ENCODE data around the gene RUNX3. TPM values are rescaled to one million over a fixed set of nuclear protein-coding genes. Genes with fewer than 3 reads are reported as not detected.

RUNX3 gene
- total and polyA plus RNA-seq, 2 donors (not counting 3 experiments of a cell fraction or from before 2014, with no cell fraction given) = not detected

DNA sequence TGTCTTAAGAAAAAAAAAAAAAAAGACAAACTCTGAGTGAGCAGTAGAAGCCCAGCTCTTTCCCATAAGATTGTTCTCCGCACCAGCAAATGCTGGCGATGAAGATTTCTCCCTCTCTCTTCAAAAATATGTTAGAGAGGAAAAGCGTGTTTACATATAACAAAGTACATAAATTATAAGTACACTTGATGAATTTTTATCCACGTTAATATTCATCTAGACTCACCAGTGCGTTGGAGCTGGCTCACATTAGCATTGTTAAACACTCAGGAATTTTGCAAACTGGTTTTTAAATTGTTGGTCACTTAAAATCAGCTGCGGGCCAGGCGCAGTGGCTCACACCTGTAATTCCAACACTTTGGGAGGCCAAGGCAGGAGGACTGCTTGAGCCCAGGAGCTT, 56.0 kb downstream of the RUNX3 start:
- TF ChIP-seq JUN (IDR thresholded peaks at IDR 0.05; ENCODE audit: borderline replicate concordance, insufficient read depth, insufficient read length, low read depth) = no peak
- TF ChIP-seq EZH2 (IDR thresholded peaks at IDR 0.05; ENCODE audit: borderline replicate concordance, low read depth, low read length, severe bottlenecking) = no peak
- no peak for TF ChIP-seq GATA2 (IDR thresholded peaks at IDR 0.05; ENCODE audit: insufficient read depth, insufficient read length, low read depth, low read length)
- TF ChIP-seq, protein P1, sequence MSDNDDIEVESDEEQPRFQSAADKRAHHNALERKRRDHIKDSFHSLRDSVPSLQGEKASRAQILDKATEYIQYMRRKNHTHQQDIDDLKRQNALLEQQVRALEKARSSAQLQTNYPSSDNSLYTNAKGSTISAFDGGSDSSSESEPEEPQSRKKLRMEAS (IDR thresholded peaks at IDR 0.05; ENCODE audit: insufficient read depth, insufficient read length) = no peak
- no peak for TF ChIP-seq MYC (IDR thresholded peaks at IDR 0.05; ENCODE audit: low read depth, low read length)
- TF ChIP-seq POLR2A (IDR thresholded peaks at IDR 0.05; ENCODE audit: low read depth, low read length) = no peak
- no peak for TF ChIP-seq POLR2AphosphoS5 (IDR thresholded peaks at IDR 0.05; ENCODE audit: insufficient read depth, low read depth, low read length)
- no peak for TF ChIP-seq FOS (IDR thresholded peaks at IDR 0.05; ENCODE audit: borderline replicate concordance, insufficient read depth, low read length)
- TF ChIP-seq, protein P2, sequence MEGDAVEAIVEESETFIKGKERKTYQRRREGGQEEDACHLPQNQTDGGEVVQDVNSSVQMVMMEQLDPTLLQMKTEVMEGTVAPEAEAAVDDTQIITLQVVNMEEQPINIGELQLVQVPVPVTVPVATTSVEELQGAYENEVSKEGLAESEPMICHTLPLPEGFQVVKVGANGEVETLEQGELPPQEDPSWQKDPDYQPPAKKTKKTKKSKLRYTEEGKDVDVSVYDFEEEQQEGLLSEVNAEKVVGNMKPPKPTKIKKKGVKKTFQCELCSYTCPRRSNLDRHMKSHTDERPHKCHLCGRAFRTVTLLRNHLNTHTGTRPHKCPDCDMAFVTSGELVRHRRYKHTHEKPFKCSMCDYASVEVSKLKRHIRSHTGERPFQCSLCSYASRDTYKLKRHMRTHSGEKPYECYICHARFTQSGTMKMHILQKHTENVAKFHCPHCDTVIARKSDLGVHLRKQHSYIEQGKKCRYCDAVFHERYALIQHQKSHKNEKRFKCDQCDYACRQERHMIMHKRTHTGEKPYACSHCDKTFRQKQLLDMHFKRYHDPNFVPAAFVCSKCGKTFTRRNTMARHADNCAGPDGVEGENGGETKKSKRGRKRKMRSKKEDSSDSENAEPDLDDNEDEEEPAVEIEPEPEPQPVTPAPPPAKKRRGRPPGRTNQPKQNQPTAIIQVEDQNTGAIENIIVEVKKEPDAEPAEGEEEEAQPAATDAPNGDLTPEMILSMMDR (IDR thresholded peaks at IDR 0.05; ENCODE audit: extremely low read depth in 1 of 2, insufficient read depth in 1 of 2, low read depth in 1 of 2, low read length in 2 of 2) = no peak
- H3K9ac ChIP-seq (replicated peaks; ENCODE audit: extremely low read depth, insufficient read depth, low read length) = no peak overlapping the region
- H2AFZ ChIP-seq (ENCODE audit: low read depth, low read length) = no peak overlapping the region
- peaks cover 7 to 15% of the 10 kb centered on the region in 2 experiments for H3K27me3 ChIP-seq (ENCODE audit: control insufficient read depth in 2 of 2, insufficient read depth in 2 of 2, low read length in 2 of 2)
- DNase-seq (ENCODE audit: low read depth, low spot score) (no peak), FAIRE-seq (no peak)
- dilution Hi-C loops (cut with MboI; ENCODE audit: extremely low pct_ligation_motif_present, low sequenced_read_pairs) (no loop called here), intact Hi-C loops (cut with micrococcal nuclease) (no loop called here)
- no TSS peak for BruUV-seq (replicated peaks)
- ChIA-PET CTCF (interaction anchor here (0.9 kb wide), 1 partner anchor 15 kb away, joined by 3 read pairs; no protein-coding TSS in a partner anchor), POLR2A (no interaction called here)
- no peaks in the 10 kb centered on the region for H3K4me1 ChIP-seq (ENCODE audit: control insufficient read depth, extremely low read depth, insufficient read depth, low read length)
- no peak overlapping the region for H3K27ac ChIP-seq (ENCODE audit: insufficient read depth, low read depth, low read length)
- H3K36me3 ChIP-seq (ENCODE audit: control insufficient read depth in 2 of 2, extremely low read depth in 1 of 2, insufficient read depth in 2 of 2, low read length in 2 of 2) = no peaks in the 10 kb centered on the region
- no peaks in the 10 kb centered on the region for H4K20me1 ChIP-seq (replicated peaks; ENCODE audit: control insufficient read depth, extremely low read depth, insufficient read depth, low read length)
- H3K4me3 ChIP-seq (replicated peaks in 1 of 3; ENCODE audit: insufficient read depth in 1 of 3, low read depth in 1 of 3, low read length in 3 of 3) = no peak overlapping the region
- H3K79me2 ChIP-seq (ENCODE audit: control insufficient read depth, insufficient read depth, low read length) = no peaks in the 10 kb centered on the region
- no peaks in the 10 kb centered on the region for H3K9me1 ChIP-seq (replicated peaks; ENCODE audit: control insufficient read depth, extremely low read depth, insufficient read depth, low read length)
- no peaks in the 10 kb centered on the region for H3K9me3 ChIP-seq (replicated peaks; ENCODE audit: control insufficient read depth, insufficient read depth, low read length)
- no peak overlapping the region for H3K4me2 ChIP-seq (ENCODE audit: insufficient read depth, low read length)
